Measurements from ENCODE around the gene PIK3R5. TPM values are rescaled to one million over a fixed set of nuclear protein-coding genes. Genes with fewer than 3 reads are reported as not detected.

PIK3R5 gene
- total RNA-seq, 1 experiment from 2014 or later, result 0.09 TPM

DNA sequence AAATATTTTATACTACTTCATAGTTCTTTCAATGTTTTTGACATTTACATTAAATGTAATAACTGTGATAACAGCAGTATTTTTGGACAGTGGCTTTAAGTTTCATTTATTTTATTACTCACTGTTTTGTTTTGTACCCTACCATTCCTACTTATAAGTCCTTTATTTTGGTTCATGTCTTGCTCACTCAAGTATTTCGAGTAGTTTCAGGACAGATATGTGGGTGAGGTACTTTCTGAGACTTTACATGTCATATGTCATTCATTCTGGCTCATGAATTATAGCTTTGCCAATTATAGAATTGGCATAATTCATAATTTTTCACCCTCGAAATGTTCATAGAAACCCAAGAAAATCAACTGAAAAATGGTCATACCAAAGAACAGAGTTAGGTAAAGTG lies 44.4 kb downstream of the PIK3R5 start:
- no peak for DNase-seq (ENCODE audit: low spot score)
- Histone ChIP-seq H3K36me3 (ENCODE audit: insufficient read depth, low read length, poor library complexity, severe bottlenecking) (no peaks in the 10 kb centered on the region), H3K27ac (ENCODE audit: low read depth, low read length, poor library complexity, severe bottlenecking) (no peak overlapping the region), H3K27me3 (replicated peaks; ENCODE audit: insufficient read depth, low read depth, low read length, poor library complexity) (peaks cover 7% of the 10 kb centered on the region), H3K4me1 (ENCODE audit: insufficient read depth, low read length, poor library complexity, severe bottlenecking) (no peaks in the 10 kb centered on the region), H3K4me3 (ENCODE audit: low read depth, low read length, poor library complexity, severe bottlenecking) (no peak overlapping the region), H3K9me3 (ENCODE audit: low read depth, low read length, poor library complexity, severe bottlenecking) (peaks cover 10% of the 10 kb centered on the region)
- intact Hi-C loops (cut with micrococcal nuclease; ENCODE audit: unreplicated experiment), result no loop called here
- CTCF ChIA-PET, result no interaction called here
- BruUV-seq (replicated peaks), result no TSS peak
- TF ChIP-seq, protein P1, sequence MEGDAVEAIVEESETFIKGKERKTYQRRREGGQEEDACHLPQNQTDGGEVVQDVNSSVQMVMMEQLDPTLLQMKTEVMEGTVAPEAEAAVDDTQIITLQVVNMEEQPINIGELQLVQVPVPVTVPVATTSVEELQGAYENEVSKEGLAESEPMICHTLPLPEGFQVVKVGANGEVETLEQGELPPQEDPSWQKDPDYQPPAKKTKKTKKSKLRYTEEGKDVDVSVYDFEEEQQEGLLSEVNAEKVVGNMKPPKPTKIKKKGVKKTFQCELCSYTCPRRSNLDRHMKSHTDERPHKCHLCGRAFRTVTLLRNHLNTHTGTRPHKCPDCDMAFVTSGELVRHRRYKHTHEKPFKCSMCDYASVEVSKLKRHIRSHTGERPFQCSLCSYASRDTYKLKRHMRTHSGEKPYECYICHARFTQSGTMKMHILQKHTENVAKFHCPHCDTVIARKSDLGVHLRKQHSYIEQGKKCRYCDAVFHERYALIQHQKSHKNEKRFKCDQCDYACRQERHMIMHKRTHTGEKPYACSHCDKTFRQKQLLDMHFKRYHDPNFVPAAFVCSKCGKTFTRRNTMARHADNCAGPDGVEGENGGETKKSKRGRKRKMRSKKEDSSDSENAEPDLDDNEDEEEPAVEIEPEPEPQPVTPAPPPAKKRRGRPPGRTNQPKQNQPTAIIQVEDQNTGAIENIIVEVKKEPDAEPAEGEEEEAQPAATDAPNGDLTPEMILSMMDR (conservative IDR thresholded peaks at IDR 0.05; ENCODE audit: low read depth, low read length), result no peak
- no peak for TF ChIP-seq EZH2 (IDR thresholded peaks at IDR 0.05; ENCODE audit: borderline replicate concordance, low read depth, low read length, poor library complexity, severe bottlenecking)
- POLR2A ChIA-PET (ENCODE audit: low non-redundant PET), result no interaction called here

DNA sequence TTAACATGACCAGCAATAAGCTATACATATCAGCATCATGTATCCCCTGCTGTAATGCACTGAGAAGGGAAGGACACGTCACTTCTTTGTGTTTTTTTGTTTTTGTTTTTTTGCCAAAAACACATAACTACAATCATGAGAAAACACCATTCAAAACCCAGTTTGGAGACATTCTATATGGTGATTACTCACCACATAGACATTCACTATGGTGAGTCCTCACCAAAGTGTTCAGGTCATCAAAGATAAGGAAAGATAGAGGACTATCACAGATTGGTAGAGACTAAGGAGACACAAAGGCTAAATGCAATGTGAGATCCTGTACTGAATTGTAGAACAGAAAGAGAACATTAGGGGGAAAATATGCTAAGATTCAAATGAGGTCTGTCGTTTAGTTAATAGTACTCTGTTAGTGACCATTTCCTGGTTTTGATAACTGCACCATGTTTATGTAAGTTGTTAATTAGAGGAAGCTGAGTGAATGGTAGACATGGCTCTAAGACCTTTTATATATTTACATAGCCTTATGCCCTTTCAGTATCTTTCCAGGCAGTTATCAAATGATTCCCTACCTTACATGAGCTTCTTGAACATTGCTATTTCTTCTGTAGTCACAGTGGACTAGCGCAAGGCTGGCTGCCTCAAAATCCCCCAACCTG lies 46.6 kb downstream of the PIK3R5 start:
- Histone ChIP-seq H3K27me3 (replicated peaks; ENCODE audit: insufficient read depth, low read depth, low read length, poor library complexity) (peaks cover 7% of the 10 kb centered on the region), H3K9me3 (ENCODE audit: low read depth, low read length, poor library complexity, severe bottlenecking) (peaks cover 10% of the 10 kb centered on the region), H3K4me1 (ENCODE audit: insufficient read depth, low read length, poor library complexity, severe bottlenecking) (no peaks in the 10 kb centered on the region), H3K36me3 (ENCODE audit: insufficient read depth, low read length, poor library complexity, severe bottlenecking) (no peaks in the 10 kb centered on the region), H3K27ac (ENCODE audit: low read depth, low read length, poor library complexity, severe bottlenecking) (no peak overlapping the region), H3K4me3 (ENCODE audit: low read depth, low read length, poor library complexity, severe bottlenecking) (no peak overlapping the region)
- TF ChIP-seq, protein P1 (conservative IDR thresholded peaks at IDR 0.05; ENCODE audit: low read depth, low read length), result no peak
- TF ChIP-seq EZH2 (IDR thresholded peaks at IDR 0.05; ENCODE audit: borderline replicate concordance, low read depth, low read length, poor library complexity, severe bottlenecking), result no peak
- BruUV-seq (replicated peaks), result no TSS peak
- ChIA-PET POLR2A (ENCODE audit: low non-redundant PET) (no interaction called here), CTCF (no interaction called here)
- intact Hi-C loops (cut with micrococcal nuclease; ENCODE audit: unreplicated experiment), result no loop called here
- DNase-seq (ENCODE audit: low spot score), result no peak

DNA sequence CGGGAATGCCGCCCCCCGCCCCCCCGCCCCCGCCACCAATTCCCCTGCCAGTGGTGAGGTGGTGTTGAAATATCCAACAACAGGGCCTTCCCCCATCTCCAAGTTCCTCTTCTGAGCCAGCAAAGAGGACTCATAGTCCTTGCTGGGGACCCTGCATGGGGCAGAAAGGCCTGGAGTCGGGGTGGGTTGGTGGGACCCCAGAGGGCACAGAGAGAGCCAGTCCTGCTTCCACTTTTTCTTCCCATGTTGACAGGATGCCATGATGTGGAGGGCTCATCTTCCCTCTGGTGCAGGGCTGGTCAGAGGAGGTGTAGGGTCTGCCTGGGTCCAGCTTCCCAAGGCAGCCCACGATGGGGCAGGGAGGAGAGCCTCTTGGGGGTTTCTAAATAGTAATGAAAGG lies 49.0 kb downstream of the PIK3R5 start:
- Histone ChIP-seq H3K36me3 (ENCODE audit: insufficient read depth, low read length, poor library complexity, severe bottlenecking) (no peaks in the 10 kb centered on the region), H3K27ac (ENCODE audit: low read depth, low read length, poor library complexity, severe bottlenecking) (no peak overlapping the region), H3K27me3 (replicated peaks; ENCODE audit: insufficient read depth, low read depth, low read length, poor library complexity) (peaks cover 4% of the 10 kb centered on the region), H3K4me1 (ENCODE audit: insufficient read depth, low read length, poor library complexity, severe bottlenecking) (no peaks in the 10 kb centered on the region), H3K9me3 (ENCODE audit: low read depth, low read length, poor library complexity, severe bottlenecking) (peaks cover 10% of the 10 kb centered on the region), H3K4me3 (ENCODE audit: low read depth, low read length, poor library complexity, severe bottlenecking) (no peak overlapping the region)
- intact Hi-C loops (cut with micrococcal nuclease; ENCODE audit: unreplicated experiment), result no loop called here
- no TSS peak for BruUV-seq (replicated peaks)
- TF ChIP-seq EZH2 (IDR thresholded peaks at IDR 0.05; ENCODE audit: borderline replicate concordance, low read depth, low read length, poor library complexity, severe bottlenecking), result no peak
- TF ChIP-seq, protein P1 (conservative IDR thresholded peaks at IDR 0.05; ENCODE audit: low read depth, low read length), result no peak
- ChIA-PET POLR2A (ENCODE audit: low non-redundant PET) (no interaction called here), CTCF (no interaction called here)
- no peak for DNase-seq (ENCODE audit: low spot score)

Data from A673 (cell line).